ENCODE measurements around the gene PHETA1. TPM values are rescaled to one million over a fixed set of nuclear protein-coding genes. Genes with fewer than 3 reads are reported as not detected.

Gene PHETA1
- total and polyA plus RNA-seq, 10 of the 15 experiments (the other 5 are each of a cell fraction or from before 2014, with no cell fraction given): 0.02 to 1.3 (median 0.51) TPM; not detected in 1

DNA sequence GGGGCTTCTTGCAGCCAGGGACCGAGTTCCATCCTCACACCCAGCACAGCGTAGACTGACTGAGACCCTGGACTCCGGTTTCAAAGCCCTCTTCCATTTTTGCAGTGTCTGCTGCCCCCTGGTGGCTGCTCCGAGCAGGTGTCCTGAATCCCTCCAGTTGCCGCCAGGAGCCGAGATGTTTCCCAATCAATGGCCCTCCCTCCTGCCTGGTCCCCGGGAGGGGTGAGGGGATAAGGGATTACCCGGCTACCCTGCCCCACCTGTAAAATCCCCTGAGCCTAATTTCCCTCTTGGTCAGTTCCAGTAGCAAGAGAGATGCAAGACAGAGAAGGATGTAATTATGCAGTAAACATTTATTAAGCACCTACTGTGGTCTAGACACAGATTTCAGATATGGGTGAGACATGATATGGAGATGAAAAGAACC is 55.0 kb downstream of the PHETA1 start (continued):
- TF ChIP-seq HCFC1 (IDR thresholded peaks at IDR 0.05; ENCODE audit: low read length): no peak
- peak; percentile 61; the same call in 1 of the 2 replicates for TF ChIP-seq RB1 (IDR thresholded peaks at IDR 0.05; ENCODE audit: borderline replicate concordance)

GRCh38 chr12:111312708-111313107 is 56.2 kb downstream of the PHETA1 start:
- no peak overlapping the region for H3K4me3 ChIP-seq
- no peak overlapping the region for H3K4me2 ChIP-seq (ENCODE audit: control insufficient read depth, insufficient read depth)
- intact Hi-C loops (cut with micrococcal nuclease; ENCODE audit: unreplicated experiment) (loop anchor here (1.0 kb wide), 2 partner anchors 375 to 418 kb away; no protein-coding TSS in a partner anchor), in situ Hi-C loops (cut with MboI) (loop anchor here (5.0 kb wide), 3 partner anchors 290 to 415 kb away; no protein-coding TSS in a partner anchor)
- TF ChIP-seq IRF3 (IDR thresholded peaks at IDR 0.05) (no peak), YY1 (IDR thresholded peaks at IDR 0.05; ENCODE audit: low read depth, low read length) (no peak), RAD51 (IDR thresholded peaks at IDR 0.05) (no peak), ZBTB40 (IDR thresholded peaks at IDR 0.05; ENCODE audit: borderline replicate concordance) (no peak), RB1 (IDR thresholded peaks at IDR 0.05; ENCODE audit: borderline replicate concordance) (no peak), SREBF2 (IDR thresholded peaks at IDR 0.05; ENCODE audit: low read length) (no peak), JUND (IDR thresholded peaks at IDR 0.05; ENCODE audit: low read depth, low read length) (no peak), PAX8 (IDR thresholded peaks at IDR 0.05) (no peak), CHD2 (IDR thresholded peaks at IDR 0.05; ENCODE audit: borderline replicate concordance, low read depth, low read length) (no peak), PBX3 (IDR thresholded peaks at IDR 0.05; ENCODE audit: insufficient replicate concordance, low read depth, low read length) (no peak), MTA2 (IDR thresholded peaks at IDR 0.05; ENCODE audit: low read depth) (no peak), SREBF1 (IDR thresholded peaks at IDR 0.05; ENCODE audit: low read length) (no peak), ZSCAN29 (IDR thresholded peaks at IDR 0.05) (no peak)
- H3K27me3 ChIP-seq (replicated peaks in 1 of 2; ENCODE audit: control insufficient read depth in 2 of 2, insufficient read depth in 2 of 2, low read length in 1 of 2): no peaks in the 10 kb centered on the region
- POLR2A ChIA-PET: no interaction called here
- no peaks in the 10 kb centered on the region for H3K9me3 ChIP-seq (replicated peaks; ENCODE audit: control insufficient read depth, insufficient read depth, low read length)
- FAIRE-seq (no peak), ATAC-seq (no peak), DNase-seq (ENCODE audit: low read depth, low spot score) (no peak)
- WGBS (ENCODE audit: insufficient coverage, insufficient replicate concordance, low lambda C conversion rate, missing lambda C conversion rate): 32% methylated on average over 5 of the region's 5 CpGs
- no peaks in the 10 kb centered on the region for H3K79me2 ChIP-seq (ENCODE audit: control insufficient read depth, insufficient read depth, low read length)
- no peak overlapping the region for H2AFZ ChIP-seq (ENCODE audit: control insufficient read depth, low read depth, low read length)
- SMC1A ChIA-PET (ENCODE audit: uncharacterized antibody, unreplicated experiment): interaction anchor here (1.1 kb wide), 1 partner anchor 417 kb away, joined by 3 read pairs; no protein-coding TSS in a partner anchor
- BruUV-seq (replicated peaks): no TSS peak
- H3K36me3 ChIP-seq (ENCODE audit: control insufficient read depth in 2 of 2, insufficient read depth in 2 of 2, low read length in 1 of 2): no peaks in the 10 kb centered on the region
- H3K27ac ChIP-seq (ENCODE audit: control insufficient read depth, insufficient read depth): no peak overlapping the region
- H3K9ac ChIP-seq (ENCODE audit: control insufficient read depth, insufficient read depth, low read length): no peak overlapping the region
- CTCF ChIA-PET: interaction anchor here (0.5 to 2.4 kb wide), 4 partner anchors 77 to 417 kb away, joined by 3 to 14 read pairs (median 4); no protein-coding TSS in a partner anchor
- no peaks in the 10 kb centered on the region for H3K4me1 ChIP-seq (ENCODE audit: control insufficient read depth, insufficient read depth, low read length)
- no peaks in the 10 kb centered on the region for H4K20me1 ChIP-seq (ENCODE audit: control insufficient read depth, insufficient read depth)
- RAD21 ChIA-PET (ENCODE audit: unreplicated experiment): interaction anchor here (2.0 kb wide), 1 partner anchor 417 kb away, joined by 9 read pairs; no protein-coding TSS in a partner anchor

Data from GM12878 (cell line).